ENCODE measurements around the gene CADPS2. TPM values are rescaled to one million over a fixed set of nuclear protein-coding genes. Genes with fewer than 3 reads are reported as not detected.
"Not testable (repeated sequence)": the region's sequence is repeated elsewhere in the genome, so short reads cannot be mapped to it uniquely, and the experiment has no call there.

The CADPS2 gene
- total RNA-seq, 1 experiment from 2014 or later, result 16.6 TPM

DNA sequence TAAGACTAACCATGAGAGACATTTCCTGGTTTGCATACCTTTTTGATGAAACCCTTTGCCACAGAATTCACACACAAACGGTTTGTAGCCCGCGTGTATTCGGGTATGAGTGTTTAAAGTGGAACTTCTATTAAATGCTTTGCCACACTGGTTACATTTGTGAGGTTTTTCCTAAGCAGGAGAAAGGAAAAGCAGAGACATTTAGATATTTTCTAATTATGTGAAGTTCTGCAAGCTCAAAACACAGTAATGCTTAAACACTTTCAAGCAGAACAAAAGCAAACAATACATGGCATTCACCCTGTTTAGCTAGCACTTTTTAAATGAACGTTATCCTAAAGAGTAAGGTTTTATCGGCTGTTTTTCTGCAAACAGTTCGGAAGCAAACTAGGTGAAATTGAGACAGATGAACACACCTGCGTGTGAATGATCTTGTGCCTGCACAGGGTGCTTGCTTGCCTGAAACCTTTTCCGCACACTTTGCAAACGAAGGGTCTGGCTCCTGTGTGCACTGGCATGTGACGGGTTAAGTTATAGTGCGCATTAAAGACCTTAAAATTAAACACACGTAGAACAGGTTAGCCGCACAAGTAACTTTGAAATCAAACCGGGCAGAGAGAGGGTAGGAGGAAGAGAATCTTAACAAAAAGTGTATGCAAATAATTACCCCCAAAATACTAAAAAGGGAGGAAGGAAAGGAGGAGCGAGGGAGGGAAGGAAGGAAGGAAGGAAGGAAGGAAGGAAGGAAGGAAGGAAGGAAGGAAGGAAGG, 583.3 kb downstream of the CADPS2 start:
- Histone ChIP-seq H3K9me3 (replicated peaks) (no peaks in the 10 kb centered on the region), H3K27me3 (replicated peaks) (peaks cover 36% of the 10 kb centered on the region), H3K27ac (no peak overlapping the region), H3K4me3 (no peak overlapping the region), H3K36me3 (no peaks in the 10 kb centered on the region), H3K4me1 (replicated peaks) (no peaks in the 10 kb centered on the region)
- DNase-seq (ENCODE audit: low read depth in 1 of 2, low spot score in 2 of 2), result no peak

DNA sequence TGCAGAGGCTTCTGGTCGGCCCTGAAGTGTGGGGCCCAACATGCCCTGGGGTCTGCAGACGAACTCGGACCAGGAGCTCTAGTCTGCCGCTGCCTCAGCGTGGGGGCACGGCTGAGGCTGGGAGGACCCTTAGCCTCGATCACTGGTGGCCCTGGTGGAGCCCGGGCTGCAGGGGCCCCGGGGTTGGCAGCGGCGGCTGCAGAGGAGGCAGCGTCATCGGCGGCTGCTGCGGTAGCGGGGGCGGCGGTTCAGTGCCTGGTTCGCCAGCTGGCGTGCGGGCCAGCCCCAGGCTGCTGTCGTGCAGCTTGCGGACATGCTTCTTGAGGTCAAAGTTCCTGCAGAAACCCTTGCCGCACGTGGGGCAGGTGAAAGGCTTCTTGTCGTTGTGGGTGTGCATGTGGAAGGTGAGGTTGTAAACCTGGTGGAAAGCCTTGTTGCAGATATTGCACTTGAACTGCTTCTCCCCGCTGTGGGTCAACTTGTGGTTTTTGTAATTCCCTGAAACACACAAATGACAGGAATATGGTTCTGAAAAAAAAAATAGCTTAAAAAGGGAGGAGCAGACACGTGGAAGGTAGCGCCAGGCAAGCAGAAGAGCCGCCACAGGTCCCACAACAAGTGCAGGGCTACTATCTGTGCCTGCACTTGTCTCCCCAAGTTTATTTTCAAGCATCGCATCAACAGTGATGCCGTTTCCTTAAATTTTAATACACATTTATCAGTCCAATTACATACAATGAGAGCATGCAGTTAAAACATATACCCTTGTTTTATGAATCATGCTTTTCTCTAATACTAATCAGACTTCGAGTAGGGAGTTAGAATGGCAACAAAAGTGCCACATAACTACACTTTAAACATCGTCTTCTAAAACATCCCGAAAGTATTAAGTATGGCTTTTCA, 584.2 kb downstream of the CADPS2 start:
- Histone ChIP-seq H3K4me3 (no peak overlapping the region), H3K27me3 (replicated peaks) (peaks cover 27% of the 10 kb centered on the region), H3K36me3 (no peaks in the 10 kb centered on the region), H3K9me3 (replicated peaks) (no peaks in the 10 kb centered on the region), H3K27ac (no peak overlapping the region), H3K4me1 (replicated peaks) (no peaks in the 10 kb centered on the region)
- no peak for DNase-seq (ENCODE audit: low read depth in 1 of 2, low spot score in 2 of 2)

GRCh38 chr7:122300956-122301833, 585.1 kb downstream of the CADPS2 start:
- Histone ChIP-seq H3K36me3 (no peaks in the 10 kb centered on the region), H3K4me3 (no peak overlapping the region), H3K9me3 (replicated peaks) (no peaks in the 10 kb centered on the region), H3K4me1 (replicated peaks) (no peaks in the 10 kb centered on the region), H3K27me3 (replicated peaks) (peaks cover 18% of the 10 kb centered on the region), H3K27ac (no peak overlapping the region)
- no peak for DNase-seq (ENCODE audit: low read depth in 1 of 2, low spot score in 2 of 2)

DNA sequence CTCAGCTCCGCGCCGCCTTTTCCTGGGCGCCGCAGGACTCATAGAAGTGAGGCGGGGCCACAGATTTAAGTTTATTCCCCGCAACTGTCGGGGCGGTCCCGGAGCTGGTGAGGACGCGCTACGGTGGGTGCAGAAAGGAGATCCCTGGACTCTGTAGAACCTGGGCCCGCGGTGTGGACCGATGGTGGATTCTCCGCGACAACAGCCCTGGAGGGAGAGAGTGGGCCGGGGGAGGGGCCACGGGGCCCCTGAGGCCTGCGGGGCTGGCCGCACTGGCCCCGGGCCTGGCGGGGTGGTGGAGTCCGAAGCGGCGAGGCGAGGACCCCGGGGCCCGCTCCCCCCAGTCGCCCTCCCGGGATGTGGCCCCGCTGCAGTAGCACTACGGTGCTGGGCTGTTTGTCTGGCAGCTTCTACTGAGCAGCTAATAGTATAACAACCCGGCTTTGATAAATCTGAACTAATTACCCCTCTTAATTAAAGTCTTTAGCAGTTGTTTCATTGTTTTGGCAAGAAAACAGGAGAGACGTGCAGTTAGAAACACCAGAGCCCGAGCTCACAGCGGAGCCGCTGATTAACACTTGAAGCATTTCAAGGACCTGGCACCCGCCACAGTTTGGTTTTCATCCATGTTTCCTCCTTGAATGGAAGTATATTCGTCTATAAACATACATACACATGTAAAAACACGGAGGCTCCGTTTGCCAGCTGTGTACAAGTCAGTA, 585.9 kb downstream of the CADPS2 start:
- Histone ChIP-seq H3K27me3 (replicated peaks) (peaks cover 10% of the 10 kb centered on the region), H3K9me3 (replicated peaks) (no peaks in the 10 kb centered on the region), H3K4me3 (no peak overlapping the region), H3K27ac (no peak overlapping the region), H3K36me3 (no peaks in the 10 kb centered on the region), H3K4me1 (replicated peaks) (no peaks in the 10 kb centered on the region)
- no peak for DNase-seq (ENCODE audit: low read depth in 1 of 2, low spot score in 2 of 2)

DNA sequence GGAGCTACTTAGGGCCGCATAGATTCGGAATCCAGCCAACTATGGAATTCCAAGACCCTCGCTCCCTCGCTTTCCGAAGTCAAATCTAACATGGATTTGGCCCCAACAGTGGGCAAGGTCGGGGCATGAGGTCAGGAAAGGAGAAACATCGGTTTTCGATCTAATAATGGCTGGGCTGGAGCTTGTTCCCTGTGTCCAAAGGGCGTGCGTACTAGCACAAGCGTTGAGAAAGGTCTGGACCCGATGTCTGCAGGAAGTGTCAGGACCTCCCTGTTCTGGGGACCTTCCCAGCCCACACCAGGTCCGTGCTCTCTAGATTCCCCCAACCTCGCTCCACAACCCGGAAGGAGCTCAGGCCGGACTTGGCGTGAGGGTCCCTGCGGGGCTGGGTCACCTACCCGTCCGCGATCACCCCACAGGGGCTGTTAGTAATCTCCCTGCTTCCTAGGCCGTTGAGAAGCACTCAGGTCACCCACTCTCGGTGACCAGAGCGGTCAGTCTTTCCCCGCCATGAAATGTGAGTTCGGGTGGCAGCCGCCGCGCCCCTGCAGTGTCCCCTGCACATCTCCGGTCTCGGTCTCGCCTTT, 586.5 kb downstream of the CADPS2 start:
- Histone ChIP-seq H3K4me1 (replicated peaks) (no peaks in the 10 kb centered on the region), H3K27me3 (replicated peaks) (peaks cover 5% of the 10 kb centered on the region; the same call in 1 of the 2 replicates), H3K4me3 (no peak overlapping the region), H3K27ac (no peak overlapping the region), H3K36me3 (no peaks in the 10 kb centered on the region), H3K9me3 (replicated peaks) (no peaks in the 10 kb centered on the region)
- DNase-seq (ENCODE audit: low read depth in 1 of 2, low spot score in 2 of 2), result no peak

DNA sequence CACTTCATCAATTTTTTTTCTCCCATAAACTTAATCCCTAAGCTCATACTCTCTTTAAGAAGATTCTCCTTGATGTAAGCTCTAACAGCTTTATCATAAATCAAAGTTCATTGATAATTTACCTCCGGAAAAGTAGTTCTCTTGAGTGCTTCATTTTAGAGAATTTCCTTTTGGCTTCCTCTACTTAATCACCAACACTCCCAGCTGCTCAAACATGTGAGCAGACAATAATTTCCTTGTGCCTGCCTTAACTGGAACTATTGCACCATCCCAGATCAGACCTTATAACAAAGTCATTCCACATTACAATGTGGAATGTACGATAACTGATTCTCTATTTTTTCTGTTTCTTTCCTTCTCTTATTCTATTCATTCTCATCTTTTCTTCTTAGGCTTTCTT, 587.6 kb downstream of the CADPS2 start:
- H3K4me1 ChIP-seq (replicated peaks), result no peaks in the 10 kb centered on the region
- peaks cover 5% of the 10 kb centered on the region; the same call in 1 of the 2 replicates for H3K27me3 ChIP-seq (replicated peaks)
- no peak overlapping the region for H3K27ac ChIP-seq
- no peaks in the 10 kb centered on the region for H3K36me3 ChIP-seq
- H3K9me3 ChIP-seq (replicated peaks), result no peaks in the 10 kb centered on the region
- DNase-seq (ENCODE audit: low read depth in 1 of 2, low spot score in 2 of 2), result no peak
- no peak overlapping the region for H3K4me3 ChIP-seq

- Histone ChIP-seq H3K27me3 (replicated peaks) (peaks cover 5% of the 10 kb centered on the region; the same call in 1 of the 2 replicates), H3K4me3 (no peak overlapping the region), H3K27ac (no peak overlapping the region), H3K36me3 (no peaks in the 10 kb centered on the region), H3K9me3 (replicated peaks) (no peaks in the 10 kb centered on the region), H3K4me1 (replicated peaks) (no peaks in the 10 kb centered on the region)
- DNase-seq (ENCODE audit: low read depth in 1 of 2, low spot score in 2 of 2), result no peak
These were observed 588.1 kb downstream of the CADPS2 start for GRCh38 chr7:122298131-122298530.

GRCh38 chr7:122291189-122291588, 595.1 kb downstream of the CADPS2 start:
- no peak for DNase-seq (ENCODE audit: low read depth in 1 of 2, low spot score in 2 of 2)
- Histone ChIP-seq H3K27me3 (replicated peaks) (no peaks in the 10 kb centered on the region; the same call in 1 of the 2 replicates), H3K4me1 (replicated peaks) (no peaks in the 10 kb centered on the region), H3K9me3 (replicated peaks) (no peaks in the 10 kb centered on the region), H3K4me3 (no peak overlapping the region), H3K36me3 (no peaks in the 10 kb centered on the region), H3K27ac (no peak overlapping the region)

- Histone ChIP-seq H3K36me3 (no peaks in the 10 kb centered on the region), H3K27ac (no peak overlapping the region), H3K4me1 (replicated peaks) (no peaks in the 10 kb centered on the region), H3K4me3 (no peak overlapping the region), H3K9me3 (replicated peaks) (no peaks in the 10 kb centered on the region), H3K27me3 (replicated peaks) (no peaks in the 10 kb centered on the region; the same call in 1 of the 2 replicates)
- no peak for DNase-seq (ENCODE audit: low read depth in 1 of 2, low spot score in 2 of 2)
These were observed 595.8 kb downstream of the CADPS2 start for GRCh38 chr7:122290476-122290875.

- DNase-seq (ENCODE audit: low read depth in 1 of 2, low spot score in 2 of 2), result no peak
- no peak overlapping the region for H3K4me3 ChIP-seq
- no peaks in the 10 kb centered on the region for H3K9me3 ChIP-seq (replicated peaks)
- H3K27me3 ChIP-seq (replicated peaks), result no peaks in the 10 kb centered on the region
- no peaks in the 10 kb centered on the region for H3K36me3 ChIP-seq
- H3K27ac ChIP-seq, result no peak overlapping the region
- no peaks in the 10 kb centered on the region for H3K4me1 ChIP-seq (replicated peaks)
These were observed 596.8 kb downstream of the CADPS2 start for GRCh38 chr7:122289426-122289825.

- not testable (repeated sequence) for H3K4me1 ChIP-seq (replicated peaks); H3K36me3 ChIP-seq; DNase-seq (ENCODE audit: low read depth in 1 of 2, low spot score in 2 of 2); H3K9me3 ChIP-seq (replicated peaks); H3K27me3 ChIP-seq (replicated peaks); H3K27ac ChIP-seq; H3K4me3 ChIP-seq
These were observed 601.7 kb downstream of the CADPS2 start for GRCh38 chr7:122284608-122285007.

DNA sequence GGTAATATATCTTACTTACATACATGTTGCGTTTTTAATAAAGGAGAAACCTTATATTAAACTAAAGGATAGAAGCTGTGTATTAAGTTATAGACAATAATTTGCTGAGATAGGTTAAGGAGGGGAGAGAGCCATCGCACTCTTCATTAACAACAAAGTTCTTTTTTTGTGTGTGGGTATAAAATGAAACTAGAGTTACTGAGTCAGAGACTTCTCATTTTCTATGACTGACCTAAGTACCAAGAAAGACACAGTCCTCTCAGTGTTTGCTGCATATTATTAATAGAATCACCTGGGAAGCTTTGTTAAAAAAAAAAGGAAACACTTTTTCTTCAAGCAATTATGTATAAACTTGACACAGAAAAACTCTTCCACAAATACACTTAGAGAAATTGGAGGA, 613.1 kb downstream of the CADPS2 start:
- no peaks in the 10 kb centered on the region; the same call in 1 of the 2 replicates for H3K27me3 ChIP-seq (replicated peaks)
- no peak overlapping the region for H3K27ac ChIP-seq
- DNase-seq (ENCODE audit: low read depth in 1 of 2, low spot score in 2 of 2), result no peak
- no peaks in the 10 kb centered on the region for H3K36me3 ChIP-seq
- no peaks in the 10 kb centered on the region for H3K9me3 ChIP-seq (replicated peaks)
- no peak overlapping the region for H3K4me3 ChIP-seq
- H3K4me1 ChIP-seq (replicated peaks), result no peaks in the 10 kb centered on the region

Measured in SJSA1 (cell line).